SK-N-DZ (cell line): Measurements from ENCODE around the gene SLC28A1.
A peak's percentile ranks its signal among the peaks of the same experiment; 100 is the strongest.
"Not testable (repeated sequence)": the region's sequence is repeated elsewhere in the genome, so short reads cannot be mapped to it uniquely, and the experiment has no call there.

Experiments used
- DNase-seq: peaks from one replicate; pipeline ENCODE4 v3.0.0-alpha.2; 2015; ENCODE audit warnings: low spot score

SLC28A1 gene

GRCh38 chr15:84970843-84971242, 86.4 kb downstream of the SLC28A1 start:
- DNase-seq = no peak

- DNase-seq = peak; percentile 36
Measured at GRCh38 chr15:84973492-84974460, 89.3 kb downstream of the SLC28A1 start.

GRCh38 chr15:84975871-84976351, 91.4 kb downstream of the SLC28A1 start:
- DNase-seq = no peak

GRCh38 chr15:84976746-84977345, 92.4 kb downstream of the SLC28A1 start:
- DNase-seq = no peak

- peak; percentile 37 for DNase-seq
Measured at GRCh38 chr15:84979651-84980050, 95.2 kb downstream of the SLC28A1 start.

GRCh38 chr15:84980196-84981053, 96.0 kb downstream of the SLC28A1 start:
- peak; percentile 90 for DNase-seq

GRCh38 chr15:84981054-84981710, 96.7 kb downstream of the SLC28A1 start:
- peak; percentile 94 for DNase-seq

- no peak for DNase-seq
Measured at GRCh38 chr15:84981711-84982300, 97.3 kb downstream of the SLC28A1 start, which contains the start of gene PDE8A. Gene PDE8A (plus strand): TSS chr15:84981856. CDS start chr15:84982163, 307 bp downstream.

GRCh38 chr15:84982301-84982920, 97.9 kb downstream of the SLC28A1 start:
- no peak for DNase-seq

- DNase-seq = no peak
Measured at GRCh38 chr15:84983294-84983693, 98.8 kb downstream of the SLC28A1 start.

- no peak for DNase-seq
Measured at GRCh38 chr15:84983711-84984110, 99.2 kb downstream of the SLC28A1 start.

GRCh38 chr15:84985158-84985557, 100.7 kb downstream of the SLC28A1 start:
- DNase-seq = no peak

GRCh38 chr15:84987351-84987750, 102.9 kb downstream of the SLC28A1 start:
- DNase-seq = not testable (repeated sequence)

GRCh38 chr15:84987949-84988624, 103.6 kb downstream of the SLC28A1 start:
- DNase-seq = no peak

- DNase-seq = no peak
Measured at GRCh38 chr15:84988909-84989644, 104.6 kb downstream of the SLC28A1 start.

GRCh38 chr15:84990507-84990906, 106.0 kb downstream of the SLC28A1 start:
- no peak for DNase-seq

- no peak for DNase-seq
Measured at GRCh38 chr15:84991014-84991712, 106.7 kb downstream of the SLC28A1 start.
